ENCODE data around the gene CHURC1. TPM values are rescaled to one million over a fixed set of nuclear protein-coding genes. Genes with fewer than 3 reads are reported as not detected.

Gene CHURC1
- total and polyA plus RNA-seq, 3 donors from 2014 or later = 53.5 to 62.8 (median 55.7) TPM

DNA sequence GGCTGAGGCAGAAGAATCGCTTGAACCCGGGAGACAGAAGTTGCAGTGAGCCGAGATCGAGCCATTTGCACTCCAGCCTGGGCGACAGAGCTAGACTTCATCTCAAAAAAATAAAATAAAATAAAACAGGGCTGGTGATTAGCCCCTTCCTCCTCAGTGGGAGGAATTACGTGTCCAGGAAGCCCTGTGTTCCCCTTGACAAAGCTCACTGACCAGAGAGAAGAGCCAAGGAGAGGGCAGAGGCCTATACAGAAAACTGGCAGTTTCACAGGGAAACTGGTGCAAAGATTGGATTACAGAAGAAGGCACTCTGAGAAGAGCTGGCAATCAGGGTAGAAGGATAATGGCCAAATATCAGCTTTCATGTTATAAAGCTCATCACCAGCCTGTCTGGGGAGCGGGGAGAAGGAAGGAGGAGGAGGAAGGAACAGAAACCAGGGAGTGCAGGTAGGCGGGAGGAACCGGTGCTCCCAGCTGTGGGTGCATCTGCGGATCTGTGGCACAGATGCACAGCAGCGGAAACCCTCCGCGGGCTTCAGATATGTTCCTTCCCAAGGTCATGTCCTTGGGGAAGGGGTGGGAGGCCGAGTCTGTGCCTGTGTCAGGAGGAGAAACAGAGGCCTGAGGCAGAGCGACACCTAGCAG is 51.2 kb downstream of the CHURC1 start:
- no peaks in the 10 kb centered on the region for H3K36me3 ChIP-seq (ENCODE audit: low read depth, missing control alignments)
- 60 to 71% methylated on average over 13 to 15 of the region's 15 CpGs for WGBS, 2 donors
- H3K9me3 ChIP-seq = no peaks in the 10 kb centered on the region
- no peak for DNase-seq
- H3K27me3 ChIP-seq = no peaks in the 10 kb centered on the region
- intact Hi-C loops (cut with DNase I; ENCODE audit: low total_unique reads) = no loop called here
- no peak overlapping the region for H3K4me3 ChIP-seq
- no peak for TF ChIP-seq POLR2A (IDR thresholded peaks at IDR 0.05)
- TF ChIP-seq, protein P1, sequence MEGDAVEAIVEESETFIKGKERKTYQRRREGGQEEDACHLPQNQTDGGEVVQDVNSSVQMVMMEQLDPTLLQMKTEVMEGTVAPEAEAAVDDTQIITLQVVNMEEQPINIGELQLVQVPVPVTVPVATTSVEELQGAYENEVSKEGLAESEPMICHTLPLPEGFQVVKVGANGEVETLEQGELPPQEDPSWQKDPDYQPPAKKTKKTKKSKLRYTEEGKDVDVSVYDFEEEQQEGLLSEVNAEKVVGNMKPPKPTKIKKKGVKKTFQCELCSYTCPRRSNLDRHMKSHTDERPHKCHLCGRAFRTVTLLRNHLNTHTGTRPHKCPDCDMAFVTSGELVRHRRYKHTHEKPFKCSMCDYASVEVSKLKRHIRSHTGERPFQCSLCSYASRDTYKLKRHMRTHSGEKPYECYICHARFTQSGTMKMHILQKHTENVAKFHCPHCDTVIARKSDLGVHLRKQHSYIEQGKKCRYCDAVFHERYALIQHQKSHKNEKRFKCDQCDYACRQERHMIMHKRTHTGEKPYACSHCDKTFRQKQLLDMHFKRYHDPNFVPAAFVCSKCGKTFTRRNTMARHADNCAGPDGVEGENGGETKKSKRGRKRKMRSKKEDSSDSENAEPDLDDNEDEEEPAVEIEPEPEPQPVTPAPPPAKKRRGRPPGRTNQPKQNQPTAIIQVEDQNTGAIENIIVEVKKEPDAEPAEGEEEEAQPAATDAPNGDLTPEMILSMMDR (IDR thresholded peaks at IDR 0.05) = no peak
- H3K4me1 ChIP-seq = no peaks in the 10 kb centered on the region
- H3K27ac ChIP-seq = no peak overlapping the region

DNA sequence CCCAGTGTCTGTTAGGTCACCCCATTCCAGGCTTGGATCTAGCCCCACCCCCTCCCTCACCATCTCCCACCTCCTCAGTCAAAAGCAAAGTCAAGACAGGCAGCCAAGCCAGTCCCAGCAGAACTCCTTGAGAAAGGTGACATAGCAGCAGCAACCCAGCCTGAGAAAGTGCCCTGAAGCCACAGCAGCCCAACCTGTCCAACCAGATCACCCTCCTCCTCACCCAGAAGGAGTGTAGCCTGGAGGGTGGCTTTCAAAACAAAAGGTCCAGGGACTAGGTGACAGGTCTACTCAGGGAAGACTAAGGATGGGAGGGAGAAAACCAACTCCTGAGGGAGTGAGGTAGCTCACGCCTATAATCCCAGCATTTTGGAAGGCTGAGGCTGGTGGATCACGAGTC is 52.7 kb downstream of the CHURC1 start:
- no peaks in the 10 kb centered on the region for H3K36me3 ChIP-seq (ENCODE audit: low read depth, missing control alignments)
- no peak for TF ChIP-seq POLR2A (IDR thresholded peaks at IDR 0.05)
- TF ChIP-seq, protein P1 (IDR thresholded peaks at IDR 0.05) = no peak
- H3K4me3 ChIP-seq = no peak overlapping the region
- 71 to 96% methylated on average over 2 of the region's 2 CpGs for WGBS, 2 donors
- peaks cover 10% of the 10 kb centered on the region for H3K4me1 ChIP-seq
- intact Hi-C loops (cut with DNase I; ENCODE audit: low total_unique reads) = no loop called here
- no peak overlapping the region for H3K27ac ChIP-seq
- no peaks in the 10 kb centered on the region for H3K9me3 ChIP-seq
- no peaks in the 10 kb centered on the region for H3K27me3 ChIP-seq
- DNase-seq = no peak

GRCh38 chr14:64968167-64968566 is 53.9 kb downstream of the CHURC1 start:
- peaks cover 10% of the 10 kb centered on the region for H3K4me1 ChIP-seq

GRCh38 chr14:64968651-64969050 is 54.4 kb downstream of the CHURC1 start:
- intact Hi-C loops (cut with DNase I; ENCODE audit: low total_unique reads) = no loop called here
- no peak for TF ChIP-seq POLR2A (IDR thresholded peaks at IDR 0.05)
- TF ChIP-seq, protein P1 (IDR thresholded peaks at IDR 0.05) = no peak
- Histone ChIP-seq H3K27me3 (no peaks in the 10 kb centered on the region), H3K4me3 (no peak overlapping the region), H3K27ac (no peak overlapping the region), H3K9me3 (no peaks in the 10 kb centered on the region), H3K36me3 (ENCODE audit: low read depth, missing control alignments) (no peaks in the 10 kb centered on the region), H3K4me1 (peaks cover 10% of the 10 kb centered on the region)
- no peak for DNase-seq
- WGBS, 2 donors = 90 to 93% methylated on average over 6 of the region's 6 CpGs

More at GRCh38 chr14:64968167-64968566, 53.9 kb downstream of the CHURC1 start:
- Histone ChIP-seq H3K4me3 (no peak overlapping the region), H3K36me3 (ENCODE audit: low read depth, missing control alignments) (no peaks in the 10 kb centered on the region), H3K27me3 (no peaks in the 10 kb centered on the region), H3K9me3 (no peaks in the 10 kb centered on the region), H3K27ac (no peak overlapping the region)
- intact Hi-C loops (cut with DNase I; ENCODE audit: low total_unique reads) = no loop called here
- DNase-seq = no peak
- no peak for TF ChIP-seq POLR2A (IDR thresholded peaks at IDR 0.05)
- TF ChIP-seq, protein P1 (IDR thresholded peaks at IDR 0.05) = no peak
- WGBS, 2 donors = 89 to 96% methylated on average over 7 of the region's 7 CpGs

GRCh38 chr14:64970041-64970440 is 55.8 kb downstream of the CHURC1 start:
- no peak for TF ChIP-seq POLR2A (IDR thresholded peaks at IDR 0.05)
- TF ChIP-seq, protein P1 (IDR thresholded peaks at IDR 0.05) = no peak
- intact Hi-C loops (cut with DNase I; ENCODE audit: low total_unique reads) = no loop called here
- Histone ChIP-seq H3K4me3 (no peak overlapping the region), H3K4me1 (peaks cover 10% of the 10 kb centered on the region), H3K36me3 (ENCODE audit: low read depth, missing control alignments) (no peaks in the 10 kb centered on the region), H3K27ac (no peak overlapping the region), H3K27me3 (no peaks in the 10 kb centered on the region), H3K9me3 (no peaks in the 10 kb centered on the region)
- WGBS, 2 donors = 79 to 93% methylated on average over 2 to 3 of the region's 3 CpGs
- no peak for DNase-seq

Data from testis (tissue), 3 donors.